NK-92 (cell line): Measurements from ENCODE around the gene EHD2.
"Not testable (repeated sequence)": the region's sequence is repeated elsewhere in the genome, so short reads cannot be mapped to it uniquely, and the experiment has no call there.

Experiments
- DNase-seq: peaks from one replicate; lab custom pipeline; 2025; ENCODE audit not compliant: unreplicated experiment; lab: John Stamatoyannopoulos, UW

Gene EHD2

DNA sequence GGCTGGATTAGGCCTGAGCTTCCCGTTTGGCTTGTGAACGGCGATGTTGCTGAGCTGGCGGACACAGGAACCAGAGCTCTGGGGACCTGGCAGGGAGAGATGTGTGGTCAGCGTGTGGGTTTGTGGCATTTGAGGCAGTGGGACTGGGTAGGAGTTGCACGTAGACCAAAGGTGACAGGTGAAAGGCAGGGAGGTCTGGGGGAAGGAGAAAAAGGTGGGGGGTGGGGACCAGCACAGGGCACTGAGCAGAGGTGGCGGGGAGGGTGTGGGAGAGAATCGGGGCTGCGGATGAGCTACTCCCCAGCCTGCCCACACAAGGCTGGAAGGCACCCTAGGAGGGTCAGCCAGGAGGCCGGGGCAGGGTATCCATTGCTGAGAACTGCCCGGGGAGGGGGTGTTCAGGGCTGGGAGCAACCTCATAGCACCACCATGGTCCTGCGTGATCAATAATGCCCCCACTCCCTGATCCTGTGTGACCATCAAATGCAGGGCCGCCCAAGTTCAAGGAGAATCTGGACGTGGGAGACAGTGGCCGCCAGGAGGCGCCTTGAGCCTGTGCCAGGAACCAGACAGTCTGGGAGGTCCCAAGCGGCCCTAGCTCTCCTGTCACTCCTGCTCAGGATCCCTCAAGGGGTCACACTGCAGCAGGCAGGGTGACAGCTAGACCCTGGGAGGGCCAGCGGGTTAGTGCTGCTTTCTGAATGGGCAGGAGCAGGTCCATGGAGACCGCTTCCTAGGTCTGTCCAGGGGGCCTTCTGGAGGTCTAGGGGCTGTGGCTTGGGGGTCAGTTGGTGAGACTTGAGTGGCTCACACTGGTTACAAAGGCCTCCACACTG is 52.5 kb downstream of the EHD2 start:
- no peak for DNase-seq

DNA sequence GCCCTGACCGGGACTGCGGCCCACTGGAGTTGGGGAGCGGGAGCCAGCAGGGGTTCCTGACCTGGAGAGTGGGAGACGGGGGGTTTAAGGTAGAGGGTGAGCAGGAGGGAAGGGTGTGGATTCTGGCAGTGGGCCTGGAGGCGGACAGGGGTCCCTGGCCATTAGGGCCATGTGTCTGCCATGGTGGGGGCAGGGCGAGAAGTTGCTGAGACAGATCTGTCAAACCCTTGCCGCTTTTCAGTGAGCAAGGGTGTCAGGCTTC is 53.1 kb downstream of the EHD2 start:
- no peak for DNase-seq

DNA sequence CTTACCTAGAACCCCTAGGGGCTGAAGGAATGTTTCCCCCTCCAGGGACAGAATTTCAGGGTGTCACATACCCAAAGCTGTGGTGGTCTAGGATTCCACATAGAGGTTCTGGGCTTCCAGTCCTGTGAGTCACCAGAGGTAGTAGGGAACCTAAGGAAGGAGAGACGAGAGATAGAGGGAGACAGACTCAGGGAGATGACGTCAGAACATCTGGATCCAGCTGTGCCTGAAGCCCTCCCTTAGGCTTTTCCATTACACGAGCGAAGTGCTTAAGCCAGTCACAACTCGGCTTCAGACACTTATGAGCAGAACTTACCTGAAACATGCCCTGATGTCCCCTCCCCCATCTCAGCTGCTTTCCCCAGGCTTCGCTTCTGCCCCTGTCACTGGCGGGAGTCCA is 53.4 kb downstream of the EHD2 start:
- no peak for DNase-seq

- no peak for DNase-seq
Measured at GRCh38 chr19:47767349-47767748, 54.1 kb downstream of the EHD2 start.

DNA sequence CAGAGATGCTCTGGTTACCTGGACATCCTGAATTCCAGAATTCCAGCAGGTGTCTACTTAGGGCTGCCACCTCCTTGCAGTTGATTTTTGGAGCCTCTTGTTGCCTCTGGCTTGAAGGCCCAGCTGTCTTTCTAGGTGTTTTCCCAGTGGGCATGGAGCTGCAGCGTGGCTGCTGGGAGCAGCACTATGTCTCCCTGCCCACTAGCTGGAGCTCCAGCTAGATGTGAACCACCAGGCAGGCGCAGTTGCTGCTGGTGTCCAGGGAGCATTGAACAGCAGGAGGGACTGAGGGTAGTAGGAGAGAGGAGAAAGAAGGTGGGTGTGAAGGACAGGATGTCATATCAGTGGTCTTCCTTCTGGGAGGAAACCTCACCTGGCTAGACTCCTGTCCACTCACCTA is 55.4 kb downstream of the EHD2 start:
- no peak for DNase-seq

DNA sequence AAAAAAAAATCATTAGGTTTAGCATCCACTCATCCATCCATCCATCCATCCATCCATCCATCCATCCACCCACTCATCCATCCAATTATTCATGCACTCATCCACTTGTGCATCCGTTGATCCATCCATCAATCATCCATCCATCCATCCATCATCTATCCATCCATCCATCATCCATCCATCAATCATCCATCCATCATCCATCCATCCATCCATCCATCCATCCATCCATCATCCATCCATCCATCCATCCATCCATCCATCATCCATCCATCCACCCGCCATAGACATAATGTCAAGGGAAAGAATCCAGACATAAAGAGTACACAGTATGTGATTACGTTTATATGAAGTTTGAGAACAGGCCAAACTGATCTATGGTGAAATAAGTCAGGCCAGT is 56.3 kb downstream of the EHD2 start:
- DNase-seq: no peak

DNA sequence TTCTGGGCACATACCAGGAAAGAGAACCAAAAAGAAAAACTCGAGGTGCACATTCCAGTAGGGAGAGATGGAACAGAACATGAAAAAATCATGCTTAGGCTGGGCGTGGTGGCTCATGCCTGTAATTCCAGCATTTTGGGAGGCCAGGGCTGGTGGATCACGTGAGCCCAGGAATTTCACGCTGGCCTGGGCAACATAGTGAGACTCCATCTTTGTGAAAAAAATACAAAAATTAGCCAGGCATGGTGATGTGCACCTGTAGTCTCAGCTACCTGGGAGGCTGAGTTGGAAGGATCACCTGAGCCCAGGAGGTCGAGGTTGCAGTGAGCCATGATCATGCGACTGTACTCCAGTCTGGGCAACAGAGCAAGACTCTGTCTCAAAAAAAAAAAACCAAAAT is 58.1 kb downstream of the EHD2 start:
- DNase-seq: not testable (repeated sequence)

DNA sequence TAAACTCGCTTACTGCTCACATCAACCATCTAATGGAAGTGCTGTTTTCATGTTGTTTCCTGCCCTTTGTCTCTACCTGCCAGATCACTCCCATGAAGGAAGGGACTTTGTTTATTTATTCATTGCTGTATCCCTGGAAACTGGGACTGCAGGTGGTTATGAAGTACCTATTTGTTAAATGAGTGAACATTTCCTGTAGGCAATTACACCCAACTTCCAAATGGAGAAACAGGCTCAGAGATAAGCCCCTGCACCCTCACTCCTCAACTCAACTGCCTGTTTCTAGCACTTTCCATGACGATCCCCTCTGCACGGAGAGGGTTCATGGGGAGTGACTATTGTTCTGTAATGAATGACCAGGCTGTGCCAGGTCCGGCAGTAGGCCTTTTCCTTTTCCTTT is 63.3 kb downstream of the EHD2 start:
- no peak for DNase-seq

- not testable (repeated sequence) for DNase-seq
Measured at GRCh38 chr19:47777245-47778048, 64.2 kb downstream of the EHD2 start.

- DNase-seq: no peak
Measured at GRCh38 chr19:47778049-47778953, 65.1 kb downstream of the EHD2 start, which contains the start of gene SELENOW. TSS of gene SELENOW (plus strand) at chr19:47778703. CDS start at chr19:47778786, 83 bp downstream.

GRCh38 chr19:47778954-47779351 is 65.7 kb downstream of the EHD2 start:
- no peak for DNase-seq

DNA sequence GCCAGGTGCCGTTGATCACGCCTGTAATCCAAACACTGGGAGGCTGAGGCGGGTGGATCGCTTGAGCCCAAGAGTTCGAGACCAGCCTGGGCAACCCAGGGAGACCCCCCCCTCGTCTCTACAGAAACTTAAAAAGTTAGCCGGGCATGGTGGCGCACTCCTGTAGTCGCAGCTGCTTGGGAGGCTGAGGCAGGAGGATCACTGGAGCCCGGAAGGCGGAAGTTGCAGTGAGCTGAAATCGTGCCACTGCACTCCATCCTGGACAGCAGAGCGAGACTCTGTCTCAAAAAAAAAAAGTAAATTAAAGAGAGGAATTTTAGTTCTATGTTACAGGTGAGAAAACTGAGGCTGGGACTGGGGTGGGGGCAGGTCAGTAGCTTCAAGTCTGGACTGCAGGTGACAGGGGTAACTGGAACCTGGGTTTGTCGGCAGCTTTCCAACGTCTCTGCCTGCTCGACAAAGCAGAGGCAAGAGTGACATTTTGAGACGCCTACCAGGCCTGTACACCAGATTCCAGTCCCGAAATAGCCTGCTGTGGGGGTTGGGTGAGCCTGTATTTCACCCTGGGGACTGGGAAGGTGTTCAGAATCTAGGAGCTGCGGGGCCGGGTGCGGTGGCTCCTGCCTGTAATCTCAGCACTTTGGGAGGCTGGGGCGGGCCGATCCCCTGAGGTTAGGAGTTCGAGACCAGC is 66.4 kb downstream of the EHD2 start:
- no peak for DNase-seq

GRCh38 chr19:47780215-47780551 is 67.0 kb downstream of the EHD2 start:
- DNase-seq: no peak

- no peak for DNase-seq
Measured at GRCh38 chr19:47781590-47782262, 68.5 kb downstream of the EHD2 start.

GRCh38 chr19:47786566-47786965 is 73.3 kb downstream of the EHD2 start:
- DNase-seq: no peak

DNA sequence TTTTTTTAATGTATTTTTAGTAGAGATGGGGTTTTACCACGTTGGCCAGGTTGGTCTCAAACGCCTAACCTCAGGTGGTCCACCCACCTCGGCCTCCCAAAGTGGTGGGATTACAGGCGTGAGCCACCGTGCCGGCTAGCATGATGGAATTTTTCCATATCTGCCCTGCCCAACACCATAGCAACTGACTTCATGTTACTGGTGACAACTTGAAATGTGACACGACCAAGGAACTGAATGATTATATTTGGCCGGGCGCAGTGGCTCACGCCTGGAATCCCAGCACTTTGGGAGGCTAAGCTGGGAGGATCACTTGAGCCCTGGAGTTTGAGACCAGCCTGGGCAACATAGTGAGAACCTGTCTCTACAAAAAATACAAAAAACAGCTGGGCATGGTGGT is 74.1 kb downstream of the EHD2 start:
- DNase-seq: not testable (repeated sequence)

- DNase-seq: not testable (repeated sequence)
Measured at GRCh38 chr19:47789811-47790210, 76.6 kb downstream of the EHD2 start.

GRCh38 chr19:47790398-47790814 is 77.2 kb downstream of the EHD2 start:
- no peak for DNase-seq

DNA sequence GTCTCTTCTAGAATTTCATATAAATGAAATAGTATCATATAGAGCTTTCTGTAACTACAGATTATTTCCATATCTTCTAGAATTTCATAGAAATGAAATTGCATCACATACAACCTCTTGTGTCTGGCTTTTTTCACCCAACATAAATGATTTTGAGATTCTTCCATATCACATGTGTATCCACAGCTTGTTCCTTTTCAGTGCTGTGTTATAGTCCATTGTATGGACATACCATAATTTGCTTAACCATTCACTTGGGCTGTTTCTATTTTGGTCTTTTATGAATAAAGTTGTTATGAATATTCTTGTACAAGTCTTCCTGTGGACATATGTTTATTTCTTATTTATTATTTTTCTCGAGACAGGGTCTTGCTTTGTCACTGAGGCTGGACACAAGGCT is 79.4 kb downstream of the EHD2 start:
- DNase-seq: no peak
